GM12874 (cell line): Measurements from ENCODE around the gene BMAL1.

Source experiments
- CTCF ChIP-seq: IDR thresholded peaks from 2 replicates; pipeline ENCODE4 v1.5.1; 2011; ENCODE audit warnings: low read depth, mild to moderate bottlenecking, control low read depth, low read length, moderate library complexity; ENCODE audit not compliant: insufficient read depth

BMAL1 gene

GRCh38 chr11:13429288-13429687, 151.7 kb downstream of the BMAL1 start:
- TF ChIP-seq CTCF, result no peak

- TF ChIP-seq CTCF, result no peak
These were observed 152.2 kb downstream of the BMAL1 start for GRCh38 chr11:13429836-13430235.

GRCh38 chr11:13433437-13433836, 155.8 kb downstream of the BMAL1 start:
- no peak for TF ChIP-seq CTCF

GRCh38 chr11:13434247-13435205, 156.9 kb downstream of the BMAL1 start:
- no peak for TF ChIP-seq CTCF
